NK-92 (cell line): ENCODE measurements around the gene AHNAK2.
"Not testable (repeated sequence)": the region's sequence is repeated elsewhere in the genome, so short reads cannot be mapped to it uniquely, and the experiment has no call there.

ENCODE experiments used
- DNase-seq: peaks from one replicate; lab custom pipeline; 2025; ENCODE audit not compliant: unreplicated experiment; lab: John Stamatoyannopoulos, UW

Gene AHNAK2

DNA sequence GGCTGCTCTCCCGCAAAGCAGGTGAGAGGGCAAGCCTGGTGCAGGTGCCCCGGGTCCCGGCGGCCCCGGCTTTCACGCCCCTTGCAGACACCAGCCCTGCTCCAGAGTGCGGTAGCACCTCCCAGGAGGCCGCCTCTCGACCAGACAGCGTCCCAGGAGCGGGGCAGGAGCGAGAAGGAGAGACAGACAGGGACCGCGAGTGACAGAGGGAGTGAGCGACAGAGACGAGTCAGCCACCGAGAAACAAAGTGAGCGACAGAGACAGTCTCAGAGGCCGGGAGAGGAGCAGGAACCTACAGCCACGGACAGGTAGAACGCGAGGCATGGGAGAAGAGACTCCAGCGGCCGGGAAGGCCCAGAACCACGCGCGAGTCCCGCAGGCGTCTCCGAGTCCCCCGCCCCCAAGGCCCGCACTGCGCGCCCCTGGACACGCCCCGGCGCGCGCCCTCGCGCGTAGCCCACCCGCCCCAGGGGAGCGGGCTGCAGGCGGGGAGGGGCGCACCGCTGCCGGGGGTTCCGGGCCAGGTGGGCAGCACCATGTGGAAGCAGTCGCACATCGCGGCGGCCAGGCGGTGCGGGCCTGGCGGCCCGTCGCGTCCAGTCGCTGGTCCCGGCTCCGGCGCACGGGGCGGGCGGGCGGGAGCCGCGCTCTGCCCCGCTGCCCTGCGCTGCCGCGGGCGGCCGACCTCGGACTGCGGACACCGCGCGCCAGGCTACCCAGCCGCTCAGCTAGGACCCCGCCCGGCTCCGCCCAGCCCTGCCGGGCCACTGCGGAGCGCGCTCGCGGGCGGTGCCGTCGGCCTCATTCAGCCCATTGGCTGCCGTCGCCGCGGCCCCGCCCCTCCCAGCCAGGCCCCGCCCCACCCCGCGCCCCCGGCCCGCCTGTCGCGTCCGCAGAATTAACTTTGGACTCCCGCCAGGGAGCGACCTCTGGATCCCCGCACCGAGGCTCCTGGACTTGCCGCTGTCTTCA lies at the start of gene AHNAK2:
Gene AHNAK2, minus strand, starts transcription at position 694 of the 973 bp plus-strand sequence. Its CDS starts 137 bp downstream, at position 557.
- DNase-seq: no peak

DNA sequence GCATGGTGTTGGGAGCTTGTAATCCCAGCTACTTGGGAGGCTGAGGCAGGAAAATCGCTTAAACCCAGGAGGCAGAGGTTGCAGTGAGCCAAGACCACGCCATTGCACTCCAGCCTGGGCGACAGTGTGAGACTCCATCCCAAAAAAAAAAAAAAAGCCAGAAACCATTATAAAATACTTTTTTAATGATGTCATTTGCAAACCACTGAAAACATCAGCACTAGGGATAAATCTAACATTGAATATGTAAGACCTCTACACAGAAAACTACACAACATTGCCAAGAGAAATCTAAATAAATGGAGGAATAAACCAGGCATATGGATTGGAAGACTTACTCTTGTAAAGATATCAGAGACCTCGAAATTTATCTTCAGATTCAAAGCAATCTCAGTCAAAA lies 49.5 kb upstream of the AHNAK2 start:
- DNase-seq: not testable (repeated sequence)

DNA sequence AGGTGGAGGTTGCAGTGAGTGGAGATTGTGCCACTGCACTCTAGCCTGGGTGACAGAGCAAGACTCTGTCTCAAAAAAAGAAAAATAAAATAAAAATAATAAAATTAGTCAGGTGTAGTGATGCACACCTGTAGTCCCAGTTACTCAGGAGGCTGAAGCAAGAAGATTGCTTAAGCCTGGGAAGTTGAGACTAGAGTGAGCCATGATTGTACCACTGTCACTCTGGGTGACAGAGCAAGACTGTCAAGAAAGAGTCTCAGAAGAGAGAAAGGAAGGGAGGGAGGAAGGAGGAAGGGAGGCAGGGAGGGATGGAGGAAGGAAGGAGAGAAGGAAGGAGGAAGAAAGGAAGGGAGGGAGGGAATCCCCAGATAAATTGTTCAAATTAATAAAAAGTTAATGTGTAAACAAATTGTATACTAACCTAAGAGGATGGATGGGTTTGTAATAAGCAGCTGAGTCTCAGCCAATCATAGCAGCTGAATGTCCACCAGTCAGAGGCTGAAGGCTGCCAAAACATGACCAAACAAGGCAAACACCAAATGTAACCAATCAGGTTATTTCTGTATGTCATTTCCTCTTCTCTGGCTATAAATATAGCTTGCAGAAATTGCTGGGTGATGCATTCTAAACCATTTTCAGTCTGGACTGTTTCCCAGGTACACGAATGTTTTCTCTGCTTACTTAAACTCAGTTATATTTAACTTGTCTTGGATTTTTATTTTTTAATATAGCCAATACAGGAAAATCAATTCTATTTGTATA lies 48.8 kb upstream of the AHNAK2 start:
- no peak for DNase-seq

DNA sequence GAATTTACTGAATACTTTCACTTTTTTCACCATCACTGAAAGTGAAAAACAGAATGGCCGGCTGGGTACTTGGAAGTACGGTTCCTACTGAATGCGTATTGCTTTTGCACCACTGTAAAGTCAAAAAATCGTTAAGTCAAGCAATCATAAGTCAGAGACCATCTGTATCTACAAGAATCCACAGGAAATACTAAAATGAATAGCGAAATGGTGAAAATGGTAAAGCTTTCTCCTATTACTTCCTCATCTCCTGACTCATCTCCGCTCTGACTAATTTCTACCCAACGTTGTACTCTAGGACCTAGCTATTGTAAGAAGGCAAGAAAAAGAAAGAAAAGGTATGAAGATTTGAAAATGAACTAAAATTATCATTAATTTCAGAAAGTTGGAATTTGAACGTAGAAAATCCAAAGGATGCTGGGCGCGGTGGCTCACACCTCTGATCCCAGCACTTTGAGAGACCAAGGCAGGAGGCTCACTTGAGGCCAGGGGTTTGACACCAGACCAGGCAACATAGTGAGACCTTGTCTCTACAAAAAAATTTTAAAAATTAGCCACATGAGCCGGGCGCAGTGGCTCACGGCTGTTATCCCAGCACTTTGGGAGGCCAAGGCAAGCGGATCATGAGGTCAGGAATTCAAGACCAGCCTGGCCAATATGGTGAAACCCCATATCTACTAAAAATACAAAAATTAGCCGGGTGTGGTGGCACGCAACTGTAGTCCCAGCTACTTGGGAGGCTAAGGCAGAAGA lies 48.0 kb upstream of the AHNAK2 start:
- DNase-seq: no peak

DNA sequence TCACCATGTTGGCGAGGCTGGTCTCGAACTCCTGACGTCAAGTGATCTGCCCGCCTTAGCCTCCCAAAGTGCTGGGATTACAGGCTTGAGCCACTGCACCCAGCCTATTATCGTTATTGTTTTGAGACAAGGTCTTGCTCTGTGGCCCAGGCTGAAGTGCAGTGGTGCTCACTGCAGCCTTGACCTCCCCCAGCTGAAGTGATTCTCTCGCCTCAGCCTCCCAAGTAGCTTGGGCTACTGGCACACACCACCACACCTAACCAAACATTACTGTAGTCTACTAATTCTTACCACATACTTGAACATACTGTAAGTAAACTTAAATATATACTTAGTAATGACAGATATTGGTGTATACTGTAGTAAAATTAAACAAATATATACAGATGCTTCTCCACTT lies 47.3 kb upstream of the AHNAK2 start:
- no peak for DNase-seq

DNA sequence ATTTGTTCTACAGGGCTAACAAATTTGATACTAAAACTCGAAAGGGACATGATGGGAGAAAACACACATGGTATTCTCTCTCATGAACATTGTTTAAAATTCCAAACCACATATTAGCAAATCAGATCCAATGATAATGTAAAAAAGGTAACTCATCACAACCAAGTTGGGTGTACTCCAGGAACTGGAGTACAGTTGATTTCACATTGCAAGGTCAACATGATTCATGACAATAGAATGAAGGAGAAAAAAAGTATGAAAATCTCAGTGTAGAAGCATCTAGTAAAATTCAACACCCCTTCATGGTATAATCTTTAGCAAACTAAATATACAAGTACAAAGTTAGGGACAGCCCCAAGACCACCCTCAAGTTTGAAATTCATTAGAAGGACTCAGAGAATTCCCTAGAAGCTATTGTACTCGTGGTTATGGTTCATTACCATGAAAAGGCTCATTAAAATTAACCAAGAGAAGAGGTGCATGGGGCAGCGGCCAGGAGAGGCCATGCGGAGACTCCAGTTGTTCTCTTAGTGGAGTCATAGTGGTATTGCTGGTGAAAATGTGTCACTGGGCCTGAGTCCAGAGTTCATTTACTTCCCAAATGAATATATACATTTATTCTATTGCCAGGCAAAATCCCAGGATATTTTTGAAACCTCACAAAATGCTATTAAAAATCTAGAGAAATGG lies 45.8 kb upstream of the AHNAK2 start:
- DNase-seq: no peak

DNA sequence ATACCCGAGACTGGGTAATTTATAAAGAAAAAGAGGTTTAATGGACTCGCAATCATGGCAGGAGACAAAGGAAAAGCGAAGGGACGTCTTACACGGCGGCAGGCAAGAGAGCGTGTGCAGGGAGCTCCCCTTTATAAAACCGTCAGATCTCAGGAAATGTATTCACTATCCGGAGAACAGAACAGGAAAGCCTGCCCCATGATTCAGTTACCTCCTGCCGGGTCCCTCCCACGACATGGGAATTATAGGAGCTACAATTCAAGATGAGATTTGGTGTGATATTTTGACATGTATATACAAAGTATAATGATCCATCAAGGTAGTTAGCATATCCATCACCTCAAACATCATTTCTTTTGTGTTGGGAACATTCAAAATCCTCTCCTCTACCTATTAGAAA lies 45.0 kb upstream of the AHNAK2 start:
- no peak for DNase-seq

DNA sequence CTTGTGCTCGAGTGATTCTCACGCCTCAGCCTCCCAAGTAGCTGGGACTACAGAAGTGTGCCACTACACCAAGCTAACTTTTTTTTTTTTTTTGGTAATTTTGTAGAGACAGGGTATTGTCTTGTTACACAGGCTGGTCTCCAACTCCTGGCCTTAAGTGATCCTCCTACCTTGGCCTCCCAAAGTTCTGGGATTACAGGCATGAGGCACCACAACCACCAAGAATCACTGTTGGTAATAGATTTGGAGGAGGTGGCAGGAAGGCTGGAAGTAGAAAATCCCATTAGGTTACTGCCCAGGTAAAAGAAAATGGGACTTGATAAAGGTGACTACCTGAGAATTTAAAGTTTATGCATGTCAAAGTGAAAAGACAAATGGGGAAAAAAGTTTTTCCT lies 44.1 kb upstream of the AHNAK2 start:
- DNase-seq: no peak

DNA sequence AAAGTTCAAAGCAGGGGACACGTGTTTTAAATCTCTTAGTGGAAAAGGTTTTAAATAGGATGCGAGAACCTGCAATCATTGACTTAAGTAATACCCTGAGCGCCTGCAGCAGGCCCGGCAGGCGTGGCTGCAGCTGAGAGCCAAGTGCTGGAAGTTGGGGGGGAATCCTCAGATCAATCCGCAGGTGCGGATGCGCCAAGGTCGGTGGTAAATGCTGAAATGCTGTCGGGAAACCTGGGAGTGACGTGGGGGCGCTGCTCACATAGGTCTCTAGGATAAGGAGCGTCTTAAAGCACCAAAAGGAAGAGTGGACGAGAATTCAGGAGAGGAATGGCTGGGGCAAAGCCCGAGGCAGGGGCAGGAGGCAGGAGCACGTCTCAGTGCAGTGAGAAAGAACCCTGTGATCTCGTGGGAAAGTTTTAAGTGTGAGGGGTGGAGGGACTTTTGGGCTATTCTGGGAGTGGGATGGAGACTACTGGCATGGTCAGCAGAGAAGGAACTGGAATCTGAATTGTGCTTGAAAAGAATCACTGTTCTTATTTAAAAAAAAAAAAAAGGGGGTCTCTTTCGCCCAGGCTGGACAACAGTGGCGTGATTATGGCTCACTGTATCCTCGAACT lies 43.6 kb upstream of the AHNAK2 start:
- DNase-seq: no peak

DNA sequence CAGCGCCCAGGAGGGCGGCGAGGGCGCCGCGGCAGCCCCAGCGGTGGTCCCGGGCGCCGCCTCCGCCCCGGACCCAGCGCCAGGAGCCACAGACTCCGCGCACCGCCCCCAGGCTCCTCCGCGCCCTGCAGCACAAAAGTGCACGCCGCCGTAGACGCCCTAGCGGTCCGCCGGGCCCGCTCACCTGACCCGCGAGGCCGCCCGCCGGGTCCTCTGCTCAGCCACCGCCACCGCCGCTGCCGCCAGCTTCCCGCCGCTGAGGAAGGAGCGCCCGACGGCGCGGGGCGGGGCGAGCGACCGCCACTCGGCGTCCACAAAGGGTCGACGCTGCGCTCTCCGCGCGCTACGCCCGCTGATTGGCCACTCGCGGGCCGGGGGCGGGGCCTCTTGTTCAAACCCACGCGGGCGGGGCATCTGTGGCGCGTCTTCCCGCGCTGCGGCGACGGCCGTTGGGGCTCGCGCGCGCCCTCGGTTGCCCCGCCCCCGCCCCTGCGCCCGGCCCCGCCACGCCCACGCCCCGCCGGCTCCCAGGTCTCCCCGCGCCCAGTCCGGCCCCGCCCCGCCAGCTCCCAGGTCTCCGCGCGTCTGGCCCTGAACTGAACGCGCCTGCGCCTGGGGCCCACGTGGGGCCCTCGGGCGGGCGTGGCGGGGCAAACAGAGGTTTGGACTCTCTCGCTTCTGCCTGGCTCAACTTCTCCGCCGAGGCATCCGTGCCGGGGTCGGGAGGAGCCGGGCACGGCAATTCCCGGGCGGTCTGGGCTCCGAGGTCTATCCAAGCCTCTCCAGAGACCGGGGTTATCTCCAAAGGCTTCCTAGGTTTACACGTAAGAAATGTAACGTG lies 42.9 kb upstream of the AHNAK2 start, which contains the start of gene CDCA4:
Gene CDCA4, minus strand, starts transcription at position 269 of the 841 bp plus-strand sequence. CDS start 9,154 bp downstream, outside the sequence.
- DNase-seq: peak; percentile 83

DNA sequence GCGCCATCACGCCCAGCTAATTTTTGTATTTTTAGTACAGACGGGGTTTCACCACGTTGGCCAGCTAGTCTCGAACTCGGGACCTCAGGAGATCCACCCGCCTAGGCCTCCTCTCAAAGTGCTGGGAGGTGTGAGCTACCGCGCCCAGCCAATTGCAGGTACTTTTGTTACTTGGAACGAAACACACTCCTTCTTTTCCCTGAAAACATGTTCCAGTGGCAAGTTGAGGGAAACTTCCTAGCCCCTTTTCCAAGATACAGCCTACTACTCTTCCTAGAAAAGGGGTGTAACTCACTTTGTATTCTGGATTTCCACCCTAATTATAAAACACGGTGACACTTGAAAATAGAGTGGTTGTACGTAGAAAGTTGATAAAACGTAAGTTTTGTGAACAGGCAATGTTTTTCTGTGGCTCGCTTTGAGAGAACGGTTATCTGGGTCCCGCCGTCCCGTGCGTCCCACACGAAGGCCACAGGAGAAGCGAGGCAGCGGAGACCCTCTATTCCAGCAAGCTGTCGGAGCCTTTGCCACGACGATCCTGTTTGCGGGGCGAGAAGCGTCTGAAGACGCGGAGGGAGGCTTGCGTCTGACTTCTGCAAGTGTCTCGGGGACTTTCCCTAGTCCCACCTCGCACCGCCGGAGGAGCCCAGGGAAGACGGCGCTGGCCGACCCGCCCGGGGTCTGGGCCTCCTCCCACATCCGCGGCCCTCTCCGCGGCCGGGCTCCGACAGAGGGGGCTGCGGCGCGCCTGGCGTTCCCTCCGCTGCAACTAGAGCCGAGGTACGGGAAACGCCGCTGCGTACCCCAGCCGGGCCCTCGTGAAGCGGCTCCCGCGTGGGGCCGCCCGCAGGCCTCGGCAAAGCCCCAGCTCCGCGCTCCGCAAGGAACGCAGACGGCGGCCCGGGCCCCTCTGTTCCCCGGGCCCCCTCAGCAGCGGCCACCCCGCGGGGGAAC lies 42.0 kb upstream of the AHNAK2 start:
- no peak for DNase-seq

DNA sequence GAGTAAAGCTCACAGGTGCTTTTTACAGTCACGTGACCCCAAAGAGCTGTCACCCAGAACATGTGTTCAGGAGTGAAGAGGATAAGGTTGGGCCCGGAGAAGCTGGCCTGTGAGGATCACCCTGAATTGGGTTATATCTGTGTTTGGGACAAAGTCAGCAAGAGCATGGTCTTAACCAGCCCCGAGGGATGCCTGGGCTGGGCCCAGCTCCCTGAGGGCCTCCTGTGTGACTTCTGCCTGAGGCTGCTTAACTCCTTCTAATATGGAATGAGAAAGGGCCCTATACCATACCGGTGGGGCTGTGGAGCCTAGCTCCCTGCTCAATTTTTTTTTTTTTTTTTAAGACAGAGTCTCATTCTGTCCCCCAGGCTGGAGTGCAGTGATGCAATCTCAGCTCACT lies 40.2 kb upstream of the AHNAK2 start:
- no peak for DNase-seq

DNA sequence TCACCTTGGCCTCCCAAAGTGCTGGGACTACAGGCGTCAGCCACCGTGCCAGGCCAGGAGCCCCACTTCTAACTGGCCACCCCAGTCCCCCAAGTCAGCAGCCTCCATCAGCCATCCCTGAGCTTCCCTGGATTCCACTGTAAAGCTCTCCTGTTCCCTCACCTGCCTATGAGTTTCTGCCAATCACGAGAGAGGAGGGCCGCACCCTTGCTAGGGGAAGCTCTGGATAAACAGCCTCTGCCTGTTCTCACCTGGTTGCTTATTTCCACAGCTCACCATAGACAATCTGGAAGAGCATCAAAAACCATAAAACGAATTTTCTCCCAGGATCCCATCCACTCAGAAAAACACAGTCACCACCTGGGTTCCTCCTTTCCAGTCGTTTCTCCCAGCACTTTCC lies 37.7 kb upstream of the AHNAK2 start:
- DNase-seq: no peak

DNA sequence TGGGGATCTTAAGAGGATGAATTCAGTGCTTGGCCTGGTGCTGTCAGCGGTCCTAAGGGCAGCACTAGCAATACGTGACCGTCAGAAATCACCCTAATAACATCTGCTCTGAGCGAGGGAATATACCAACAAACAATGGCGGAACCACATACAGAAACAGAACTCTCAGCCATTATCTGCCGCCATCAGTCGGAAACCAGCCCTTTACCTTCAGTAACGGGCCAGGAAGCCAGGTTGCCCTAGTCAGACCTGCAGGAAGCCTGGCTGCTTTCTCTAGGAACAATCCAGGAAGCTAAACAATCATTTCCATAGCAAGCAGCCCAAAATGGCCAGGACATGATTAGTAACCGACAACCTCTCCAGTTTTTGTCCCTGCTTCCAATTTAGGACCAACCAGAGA lies 37.1 kb upstream of the AHNAK2 start:
- no peak for DNase-seq

DNA sequence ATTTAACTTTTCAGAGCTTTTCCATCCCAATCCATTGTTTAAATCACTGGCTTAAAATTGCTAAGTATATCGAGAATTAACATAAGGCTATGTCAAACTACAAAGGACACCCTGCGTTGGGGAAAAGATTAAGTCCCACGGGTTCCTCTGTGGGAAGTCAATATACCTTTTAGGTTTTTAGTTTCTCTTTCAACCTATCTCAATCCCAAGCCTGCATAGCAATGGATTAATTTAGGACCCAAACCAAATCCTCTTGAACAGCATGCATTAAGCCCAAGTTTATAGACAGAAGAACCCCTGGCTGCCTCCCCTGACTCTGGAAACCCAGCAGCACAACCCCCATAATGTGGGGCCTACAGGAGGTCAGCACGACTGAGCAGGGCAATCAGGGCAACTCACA lies 36.5 kb upstream of the AHNAK2 start:
- DNase-seq: no peak

DNA sequence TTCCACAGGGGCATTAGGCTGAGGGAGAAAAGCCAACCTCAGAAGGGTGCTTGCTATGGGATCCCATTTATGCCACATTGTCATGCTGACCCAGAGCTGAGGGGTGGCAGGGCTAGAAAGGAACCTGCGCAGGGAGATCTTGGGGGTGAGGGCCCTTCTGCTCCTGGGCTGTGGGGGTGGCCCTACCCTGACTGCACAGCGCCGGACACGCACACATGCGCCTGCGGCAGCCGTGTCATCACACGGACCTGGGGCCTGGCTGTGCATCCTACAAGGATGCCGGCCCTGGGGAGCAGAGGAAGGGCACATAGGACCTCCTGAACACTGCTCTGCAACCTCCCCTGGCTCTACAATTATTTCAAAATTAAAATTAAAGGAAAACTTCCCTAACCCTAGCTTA lies 35.9 kb upstream of the AHNAK2 start:
- DNase-seq: no peak

DNA sequence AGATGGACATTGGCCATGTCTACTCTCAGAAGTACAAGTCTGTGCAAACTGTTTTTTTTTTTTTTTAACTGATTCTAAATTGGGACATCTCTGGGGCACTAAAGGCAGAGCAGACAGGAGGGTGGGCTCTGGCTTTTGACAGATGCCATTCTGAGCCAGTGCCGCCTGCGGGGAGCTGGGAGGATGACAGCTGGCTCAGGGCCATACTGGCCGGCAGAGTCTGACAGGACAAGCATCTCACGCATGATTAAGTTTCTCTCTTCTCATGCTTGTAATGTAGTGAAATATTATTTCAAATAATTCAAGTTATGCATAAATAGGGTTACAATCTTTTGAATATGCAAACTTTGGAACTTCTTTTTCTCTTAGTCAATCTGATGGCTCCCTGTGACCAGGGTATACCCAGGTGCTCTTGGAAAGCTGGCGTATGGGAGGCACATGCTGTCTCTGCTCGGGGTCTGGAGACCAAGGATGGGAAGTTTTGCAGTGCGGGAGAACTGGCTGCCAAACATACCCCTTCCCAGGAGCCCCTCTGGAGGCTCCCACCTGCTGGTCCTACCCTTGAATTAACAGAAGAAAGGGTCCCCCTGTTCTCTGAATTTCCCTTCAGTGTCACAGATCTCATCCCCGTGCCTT lies 35.1 kb upstream of the AHNAK2 start:
- no peak for DNase-seq
